ENCODE measurements around the gene FTCD. TPM values are rescaled to one million over a fixed set of nuclear protein-coding genes. Genes with fewer than 3 reads are reported as not detected.

FTCD gene
- total RNA-seq, 1 donor = 0.36 TPM

DNA sequence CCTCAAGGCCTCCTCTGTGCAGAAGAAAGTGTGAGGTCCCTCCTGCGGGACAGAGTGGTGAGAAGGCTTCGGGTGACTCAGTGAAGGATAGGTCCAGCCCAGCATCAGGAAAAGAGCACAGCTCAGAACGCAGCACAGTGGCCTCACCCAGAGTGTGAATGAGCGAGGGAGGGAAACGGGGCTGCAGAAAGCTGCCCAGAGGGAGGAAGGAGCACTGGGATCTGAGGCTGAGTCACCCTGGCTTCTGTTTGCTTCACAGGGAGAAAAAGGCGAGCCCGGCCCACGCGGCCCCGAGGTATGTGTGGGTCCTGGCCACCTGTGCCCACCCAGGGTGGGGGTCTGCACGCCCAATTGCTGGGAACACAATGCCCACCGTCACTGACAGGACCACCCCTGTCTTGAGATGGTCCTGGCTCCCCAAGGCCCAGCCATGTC, 33.1 kb downstream of the FTCD start:
- H3K79me2 ChIP-seq (ENCODE audit: insufficient read depth, low read length) = peaks cover 58% of the 10 kb centered on the region
- DNase-seq (ENCODE audit: insufficient read length, low spot score, missing footprints) = peak; percentile 100
- no peak overlapping the region for H3K4me2 ChIP-seq (ENCODE audit: insufficient read depth, low read length)
- no peak overlapping the region for H3K4me3 ChIP-seq (ENCODE audit: insufficient read depth, low read length)
- H4K20me1 ChIP-seq (ENCODE audit: insufficient read depth, low read length) = peaks cover 58% of the 10 kb centered on the region
- TF ChIP-seq, protein P1, sequence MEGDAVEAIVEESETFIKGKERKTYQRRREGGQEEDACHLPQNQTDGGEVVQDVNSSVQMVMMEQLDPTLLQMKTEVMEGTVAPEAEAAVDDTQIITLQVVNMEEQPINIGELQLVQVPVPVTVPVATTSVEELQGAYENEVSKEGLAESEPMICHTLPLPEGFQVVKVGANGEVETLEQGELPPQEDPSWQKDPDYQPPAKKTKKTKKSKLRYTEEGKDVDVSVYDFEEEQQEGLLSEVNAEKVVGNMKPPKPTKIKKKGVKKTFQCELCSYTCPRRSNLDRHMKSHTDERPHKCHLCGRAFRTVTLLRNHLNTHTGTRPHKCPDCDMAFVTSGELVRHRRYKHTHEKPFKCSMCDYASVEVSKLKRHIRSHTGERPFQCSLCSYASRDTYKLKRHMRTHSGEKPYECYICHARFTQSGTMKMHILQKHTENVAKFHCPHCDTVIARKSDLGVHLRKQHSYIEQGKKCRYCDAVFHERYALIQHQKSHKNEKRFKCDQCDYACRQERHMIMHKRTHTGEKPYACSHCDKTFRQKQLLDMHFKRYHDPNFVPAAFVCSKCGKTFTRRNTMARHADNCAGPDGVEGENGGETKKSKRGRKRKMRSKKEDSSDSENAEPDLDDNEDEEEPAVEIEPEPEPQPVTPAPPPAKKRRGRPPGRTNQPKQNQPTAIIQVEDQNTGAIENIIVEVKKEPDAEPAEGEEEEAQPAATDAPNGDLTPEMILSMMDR (IDR thresholded peaks at IDR 0.05; ENCODE audit: extremely low read depth, low read depth, low read length) = no peak
- H3K27me3 ChIP-seq (ENCODE audit: insufficient read depth, low read length) = no peaks in the 10 kb centered on the region
- H3K9me3 ChIP-seq (ENCODE audit: low read depth, low read length) = no peaks in the 10 kb centered on the region
- H3K4me1 ChIP-seq (ENCODE audit: insufficient read depth, low read length) = peaks cover 27% of the 10 kb centered on the region
- H2AFZ ChIP-seq (ENCODE audit: low read length) = no peak overlapping the region
- H3K27ac ChIP-seq (ENCODE audit: low read depth, low read length) = peak overlapping the region; percentile 85
- H3K36me3 ChIP-seq (ENCODE audit: insufficient read depth, low read length) = peaks cover 95% of the 10 kb centered on the region

DNA sequence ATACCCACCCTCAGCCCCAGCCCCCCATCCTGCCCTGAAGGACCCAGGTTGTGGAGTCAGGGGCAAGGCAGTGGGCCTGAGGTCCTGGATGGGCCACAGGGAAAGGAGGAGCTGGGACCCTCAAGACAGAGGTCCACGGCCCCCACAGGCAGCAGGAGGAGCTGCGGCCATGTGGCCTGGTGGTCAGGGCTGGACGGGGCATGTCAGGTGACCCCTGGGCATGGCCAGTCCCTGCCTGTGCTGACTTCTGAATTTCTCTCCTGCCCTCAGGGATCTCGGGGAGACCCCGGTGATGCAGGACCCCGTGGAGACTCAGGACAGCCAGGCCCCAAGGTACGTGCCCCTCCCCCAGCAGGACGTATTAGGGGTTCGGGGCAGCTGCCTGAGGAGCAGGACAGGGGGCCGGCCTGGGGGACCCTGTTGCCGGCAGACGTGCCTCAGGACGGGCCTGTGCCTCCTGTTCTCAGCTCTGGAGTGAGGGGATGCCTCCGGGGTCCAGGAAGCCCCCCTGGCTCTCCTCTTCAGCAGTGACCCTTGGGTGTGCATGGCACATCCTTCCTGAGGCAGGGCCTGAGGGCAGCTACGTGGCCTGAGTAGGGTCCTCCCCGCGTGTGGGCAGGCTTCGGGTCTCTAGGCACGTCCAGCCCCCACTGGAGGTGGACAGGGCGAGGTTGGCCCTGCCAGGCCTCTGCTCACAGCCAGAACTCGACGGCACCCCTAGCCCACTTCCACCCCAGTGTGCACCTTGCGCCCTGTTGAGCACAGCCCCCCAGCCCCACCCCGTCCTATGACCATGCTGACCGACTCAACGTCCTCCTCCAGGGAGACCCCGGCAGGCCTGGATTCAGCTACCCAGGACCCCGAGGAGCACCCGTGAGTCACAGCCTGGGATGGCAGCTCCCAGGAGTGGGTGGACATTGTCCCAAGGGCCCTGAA, 33.8 kb downstream of the FTCD start:
- H3K27ac ChIP-seq (ENCODE audit: low read depth, low read length) = peak overlapping the region; percentile 60
- peaks cover 95% of the 10 kb centered on the region for H3K36me3 ChIP-seq (ENCODE audit: insufficient read depth, low read length)
- no peak overlapping the region for H2AFZ ChIP-seq (ENCODE audit: low read length)
- H4K20me1 ChIP-seq (ENCODE audit: insufficient read depth, low read length) = peaks cover 57% of the 10 kb centered on the region
- TF ChIP-seq, protein P1 (IDR thresholded peaks at IDR 0.05; ENCODE audit: extremely low read depth, low read depth, low read length) = no peak
- no peak overlapping the region for H3K4me3 ChIP-seq (ENCODE audit: insufficient read depth, low read length)
- peak; percentile 83 for DNase-seq (ENCODE audit: insufficient read length, low spot score, missing footprints)
- H3K4me2 ChIP-seq (ENCODE audit: insufficient read depth, low read length) = no peak overlapping the region
- H3K79me2 ChIP-seq (ENCODE audit: insufficient read depth, low read length) = peaks cover 65% of the 10 kb centered on the region
- peaks cover 27% of the 10 kb centered on the region for H3K4me1 ChIP-seq (ENCODE audit: insufficient read depth, low read length)
- no peaks in the 10 kb centered on the region for H3K9me3 ChIP-seq (ENCODE audit: low read depth, low read length)
- no peaks in the 10 kb centered on the region for H3K27me3 ChIP-seq (ENCODE audit: insufficient read depth, low read length)

DNA sequence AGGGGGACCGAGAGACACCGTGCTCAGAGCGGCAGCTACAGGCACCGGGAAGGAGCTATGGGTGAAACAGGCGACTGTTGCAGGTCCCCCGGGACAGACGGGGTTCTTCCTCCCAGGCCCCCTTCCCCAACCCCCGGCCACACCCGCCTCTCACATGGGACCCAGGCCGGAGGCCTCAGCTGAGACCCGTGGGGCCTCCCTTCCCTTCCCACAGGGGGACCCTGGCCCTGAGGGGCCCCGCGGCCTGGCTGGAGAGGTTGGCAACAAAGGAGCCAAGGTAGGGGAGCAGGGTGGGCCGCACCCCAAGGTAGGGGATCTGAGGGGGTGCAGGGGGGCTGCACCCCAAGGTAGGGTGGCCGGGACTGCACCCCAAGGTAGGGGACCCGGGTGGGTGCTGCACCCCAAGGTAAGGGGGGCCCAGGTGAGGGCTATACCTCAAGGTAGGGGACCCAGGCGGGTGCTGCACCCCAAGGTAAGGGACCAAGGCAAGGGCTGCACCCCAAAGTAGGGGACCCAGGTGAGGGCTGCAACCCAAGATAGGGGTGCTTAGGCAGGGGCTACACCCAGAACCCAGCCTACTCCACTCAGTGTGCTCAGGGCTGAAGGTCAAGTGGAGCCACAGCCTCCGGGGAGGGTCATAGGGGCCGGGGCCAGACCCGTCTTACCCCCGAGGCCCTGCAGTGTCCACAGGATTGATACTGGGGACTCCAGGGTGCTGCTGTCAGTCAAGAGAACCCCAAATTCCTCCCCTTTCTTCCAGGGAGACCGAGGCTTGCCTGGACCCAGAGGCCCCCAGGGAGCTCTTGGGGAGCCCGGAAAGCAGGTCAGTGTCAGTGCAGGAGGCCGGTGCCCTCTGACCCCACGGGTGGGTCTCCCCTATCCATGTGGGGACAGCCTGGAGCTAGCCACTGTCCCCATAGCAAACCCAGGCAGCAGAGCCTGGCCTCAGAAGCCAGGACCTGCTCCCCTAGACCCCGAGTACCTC, 34.8 kb downstream of the FTCD start:
- Histone ChIP-seq H4K20me1 (ENCODE audit: insufficient read depth, low read length) (peaks cover 49% of the 10 kb centered on the region), H3K4me3 (ENCODE audit: insufficient read depth, low read length) (no peak overlapping the region), H3K79me2 (ENCODE audit: insufficient read depth, low read length) (peaks cover 67% of the 10 kb centered on the region), H3K36me3 (ENCODE audit: insufficient read depth, low read length) (peaks cover 95% of the 10 kb centered on the region), H3K4me2 (ENCODE audit: insufficient read depth, low read length) (no peak overlapping the region), H3K27me3 (ENCODE audit: insufficient read depth, low read length) (no peaks in the 10 kb centered on the region), H3K4me1 (ENCODE audit: insufficient read depth, low read length) (peaks cover 27% of the 10 kb centered on the region), H3K27ac (ENCODE audit: low read depth, low read length) (no peak overlapping the region), H2AFZ (ENCODE audit: low read length) (no peak overlapping the region), H3K9me3 (ENCODE audit: low read depth, low read length) (no peaks in the 10 kb centered on the region)
- peak; percentile 76 for DNase-seq (ENCODE audit: insufficient read length, low spot score, missing footprints)
- TF ChIP-seq, protein P1 (IDR thresholded peaks at IDR 0.05; ENCODE audit: extremely low read depth, low read depth, low read length) = no peak
